NCI-H446 treated with DMSO at 0.1 percent for 48 hours (cell line): Measurements from ENCODE around the gene MSRB1.
"Not testable (repeated sequence)": the region's sequence is repeated elsewhere in the genome, so short reads cannot be mapped to it uniquely, and the experiment has no call there.

Experiments used
- DNase-seq: peaks from one replicate; lab custom pipeline; 2025; lab: John Stamatoyannopoulos, UW

Gene MSRB1

DNA sequence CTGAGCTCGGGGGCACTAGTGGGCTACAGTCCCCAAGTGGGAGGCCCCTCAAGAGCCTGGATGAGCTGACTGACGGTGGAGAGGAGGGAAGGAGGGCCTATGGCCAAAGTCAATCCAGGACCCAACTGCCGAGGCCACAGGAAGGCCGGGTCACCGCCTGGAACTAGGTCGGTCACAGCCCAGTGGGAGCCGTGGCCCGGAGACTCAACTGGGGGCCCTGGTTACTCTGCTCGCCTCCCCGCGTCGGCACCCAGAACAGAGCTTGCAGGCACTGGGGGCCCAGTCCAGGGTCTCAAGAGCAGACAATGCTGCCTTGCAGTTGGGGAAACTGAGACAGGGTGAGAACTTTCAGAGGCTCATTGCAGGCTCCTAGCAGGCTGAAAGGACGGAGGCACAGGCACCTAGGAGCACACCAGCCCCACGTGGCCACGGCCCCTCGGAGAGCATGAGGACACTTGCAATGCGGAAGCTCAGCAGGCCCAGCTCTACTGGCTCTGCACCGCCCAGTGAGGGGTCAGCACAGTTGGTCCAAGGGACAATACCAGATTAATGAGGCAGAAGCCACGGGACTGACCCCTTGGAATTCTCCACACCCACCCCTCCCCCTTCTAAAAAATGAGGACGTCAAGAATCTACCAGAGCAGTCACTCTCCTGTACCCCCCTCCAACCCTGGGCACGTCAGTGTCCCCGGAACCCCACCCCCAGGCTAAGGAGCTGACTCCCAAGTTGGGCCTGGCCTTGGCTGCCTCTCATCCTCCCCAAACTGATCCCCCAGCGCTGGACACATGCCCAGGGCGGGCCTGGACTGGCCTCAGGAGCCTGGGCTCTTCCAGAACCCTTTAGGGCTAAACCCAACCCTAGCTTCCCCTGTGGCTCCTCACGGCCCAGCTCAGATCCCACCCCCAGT is 27.0 kb downstream of the MSRB1 start:
- no peak for DNase-seq

DNA sequence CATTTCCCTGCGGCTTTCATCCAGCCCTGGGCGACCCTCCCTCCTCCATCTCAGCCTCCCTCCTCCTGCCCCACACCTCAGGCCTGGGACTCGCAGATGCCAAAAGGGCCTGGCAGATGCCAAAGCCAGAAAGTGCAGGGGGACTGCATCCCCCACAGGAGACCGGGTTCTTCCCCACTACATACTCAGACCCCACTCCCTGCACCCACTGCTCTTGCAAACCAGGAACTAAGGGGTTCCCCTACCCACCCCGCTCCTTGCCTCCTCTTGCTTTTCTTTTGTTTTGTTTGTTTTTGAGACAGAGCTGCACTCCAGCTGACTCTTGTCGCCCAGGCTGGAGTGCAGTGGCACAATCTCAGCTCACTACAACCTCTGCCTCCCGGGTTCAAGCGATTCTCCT is 28.0 kb downstream of the MSRB1 start:
- DNase-seq, result no peak

DNA sequence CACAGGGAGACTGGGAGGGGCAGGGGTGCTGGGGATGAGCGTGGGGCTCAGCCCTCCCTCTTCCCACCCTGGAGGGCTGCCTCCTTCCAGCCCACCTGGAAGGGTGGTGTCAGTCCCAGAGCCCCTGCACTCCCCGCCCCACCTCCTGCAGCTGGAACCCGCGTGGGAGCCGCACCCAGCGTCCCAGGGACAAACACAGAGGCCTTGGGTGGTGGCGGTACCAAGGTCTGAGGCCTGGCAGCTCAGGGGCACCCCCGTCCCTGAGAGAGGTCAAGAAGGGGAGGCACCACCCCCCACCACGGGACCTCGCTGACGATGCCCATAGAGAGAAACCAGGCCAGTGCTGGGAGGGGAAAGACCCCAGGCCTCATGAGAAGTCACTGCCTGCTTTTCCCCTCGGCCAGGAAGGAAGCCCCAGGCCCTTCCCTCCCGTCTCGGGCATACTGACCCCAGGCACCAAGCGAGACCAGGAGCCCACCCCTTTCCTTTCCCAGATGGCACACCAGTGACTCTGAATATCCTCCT is 28.9 kb downstream of the MSRB1 start:
- DNase-seq, result no peak

GRCh38 chr16:1913327-1914083 is 29.5 kb downstream of the MSRB1 start:
- DNase-seq, result no peak

GRCh38 chr16:1912215-1912543 is 30.8 kb downstream of the MSRB1 start:
- no peak for DNase-seq

DNA sequence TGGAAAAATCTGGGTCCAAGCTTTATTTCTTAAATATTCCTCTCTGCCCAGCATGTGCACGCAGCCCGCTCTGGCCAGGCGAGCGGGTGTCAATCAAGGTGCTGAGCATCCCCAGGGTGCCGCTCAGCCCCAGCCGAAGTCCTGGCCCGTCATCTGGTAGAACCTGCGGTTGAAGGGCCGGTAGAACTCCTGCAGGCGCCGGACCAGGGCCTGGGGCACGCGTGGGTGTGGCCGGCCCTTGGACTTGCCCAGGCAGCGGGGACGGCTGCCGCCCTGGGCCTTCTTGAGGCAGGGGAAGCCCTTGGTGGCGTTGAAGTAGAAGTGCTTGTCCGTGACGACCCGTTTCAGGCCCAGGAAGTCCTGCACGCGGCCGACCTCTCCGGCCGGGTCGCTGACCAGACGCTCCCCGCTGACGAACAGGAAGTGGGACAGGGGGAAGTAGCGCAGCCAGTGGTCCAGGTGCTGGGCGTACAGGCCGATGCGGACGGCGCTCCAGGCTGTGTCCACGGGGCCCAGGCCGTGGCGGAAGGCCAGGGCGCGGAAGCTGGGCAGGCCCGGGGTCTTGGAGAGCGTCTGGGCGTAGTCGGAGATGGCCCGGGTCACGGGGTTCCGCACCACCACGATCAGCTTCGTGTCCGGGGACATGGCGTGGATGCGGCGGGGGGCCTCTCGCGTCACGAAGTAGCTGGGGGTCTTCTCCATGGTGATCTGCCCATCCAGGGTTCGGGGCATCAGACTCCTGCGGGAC is 31.4 kb downstream of the MSRB1 start:
- DNase-seq, result no peak

DNA sequence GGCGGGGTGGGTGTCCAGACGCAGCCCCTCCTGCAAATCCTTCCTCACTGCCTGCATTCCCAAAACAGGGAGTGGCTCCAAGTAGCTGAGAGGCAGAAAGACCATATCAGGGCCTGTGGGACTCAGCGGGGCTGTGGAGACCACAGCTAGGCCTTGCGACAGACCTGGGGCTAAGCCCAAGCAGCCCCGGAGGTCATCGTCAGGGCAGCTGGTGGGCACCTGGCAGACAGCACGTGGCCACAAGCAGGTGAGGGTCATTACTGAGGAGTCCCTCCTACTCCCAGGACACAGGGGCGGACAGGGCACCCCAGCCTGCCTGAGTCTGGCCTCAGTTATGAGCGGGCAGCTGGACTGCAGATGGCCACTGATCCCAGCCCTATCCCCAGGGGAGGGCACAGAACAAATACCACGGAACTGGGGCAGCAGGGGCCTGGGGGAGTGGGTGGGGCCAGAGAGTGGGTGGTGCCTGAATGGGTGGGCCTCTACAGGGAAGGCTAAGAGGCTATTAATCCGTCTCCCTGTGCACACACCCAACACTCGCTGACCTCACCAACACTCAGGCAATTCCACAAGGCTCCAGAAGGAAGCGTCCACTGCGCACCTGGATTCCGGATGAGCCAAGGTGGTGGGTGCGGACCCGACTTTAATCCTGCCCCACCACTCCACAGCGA is 33.3 kb downstream of the MSRB1 start:
- DNase-seq, result no peak

DNA sequence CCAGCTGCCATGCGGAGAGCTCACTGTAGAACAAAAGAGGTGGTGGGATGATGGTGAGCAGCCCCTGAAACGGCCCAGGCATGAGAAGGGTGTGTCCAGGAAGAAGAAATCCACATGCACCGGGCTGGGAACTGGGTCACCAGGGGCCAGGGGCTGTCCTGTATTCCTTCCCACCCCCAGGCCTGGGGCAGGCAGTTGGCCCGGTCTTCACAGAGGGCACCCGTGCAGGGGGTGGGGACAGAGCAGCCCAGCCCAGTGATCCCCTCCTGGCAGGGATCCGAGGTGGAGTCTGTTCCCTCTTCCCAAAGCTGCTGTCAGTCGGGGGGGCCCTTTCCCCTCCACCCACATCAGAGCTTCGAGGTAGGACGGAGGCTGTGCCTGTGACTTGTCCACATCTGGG is 34.0 kb downstream of the MSRB1 start:
- no peak for DNase-seq

- no peak for DNase-seq
Observed at GRCh38 chr16:1908184-1908583, 34.8 kb downstream of the MSRB1 start.

- no peak for DNase-seq
Observed at GRCh38 chr16:1907226-1907860, 35.7 kb downstream of the MSRB1 start.

GRCh38 chr16:1906846-1907165 is 36.2 kb downstream of the MSRB1 start:
- DNase-seq, result no peak

- DNase-seq, result no peak
Observed at GRCh38 chr16:1906055-1906845, 36.7 kb downstream of the MSRB1 start.

GRCh38 chr16:1903845-1904840 is 38.9 kb downstream of the MSRB1 start:
- no peak for DNase-seq

- DNase-seq, result no peak
Observed at GRCh38 chr16:1903220-1903574, 39.8 kb downstream of the MSRB1 start.

DNA sequence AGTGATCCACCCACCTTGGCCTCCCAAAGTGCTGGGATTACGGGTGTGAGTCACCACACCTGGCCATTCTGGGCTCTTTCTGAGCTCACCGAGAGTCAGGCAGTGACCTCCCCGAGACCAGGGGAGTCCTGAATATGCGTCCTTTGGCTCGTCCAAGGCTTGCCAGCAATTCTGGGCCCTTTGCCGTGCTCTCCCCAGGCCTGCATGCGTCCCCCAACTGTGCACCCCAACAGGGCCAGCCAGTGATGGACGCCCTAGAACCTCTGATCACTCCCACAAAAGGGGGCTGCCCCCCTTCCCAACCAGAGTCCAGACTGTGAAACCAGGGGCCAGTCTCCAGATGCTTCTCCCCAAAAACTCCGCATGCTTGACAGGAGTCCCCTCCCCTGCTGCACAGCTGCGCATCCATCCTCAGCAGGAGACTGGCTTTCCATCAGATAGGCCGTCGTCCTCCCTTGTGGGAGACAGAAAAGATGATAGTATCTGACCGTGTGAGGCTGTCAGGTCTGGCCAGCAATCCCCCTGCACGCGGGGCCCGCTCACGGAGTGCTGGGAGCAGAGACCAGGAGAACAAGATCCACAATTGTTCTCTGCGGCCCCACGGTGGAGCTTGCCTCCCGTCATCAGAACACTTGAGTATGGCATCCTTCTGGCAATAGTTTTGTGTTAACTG is 40.3 kb downstream of the MSRB1 start:
- DNase-seq, result no peak

DNA sequence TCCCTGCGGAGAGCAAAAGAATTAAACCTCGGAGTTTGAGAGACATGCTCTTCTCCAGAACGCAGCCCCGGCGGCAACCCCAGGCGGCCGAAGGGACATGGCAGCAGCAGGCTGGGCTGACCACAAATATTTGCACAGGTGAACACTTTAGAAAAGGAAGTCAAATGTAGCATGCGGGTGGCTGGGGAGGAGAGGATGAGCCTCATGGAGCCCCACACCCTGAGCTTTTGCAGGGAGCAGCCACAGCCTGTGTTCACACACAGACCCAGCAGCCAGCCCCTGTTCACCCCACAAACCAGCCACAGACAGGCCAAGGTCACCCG is 42.6 kb downstream of the MSRB1 start:
- DNase-seq, result no peak

GRCh38 chr16:1899641-1900451 is 43.2 kb downstream of the MSRB1 start:
- DNase-seq, result no peak

DNA sequence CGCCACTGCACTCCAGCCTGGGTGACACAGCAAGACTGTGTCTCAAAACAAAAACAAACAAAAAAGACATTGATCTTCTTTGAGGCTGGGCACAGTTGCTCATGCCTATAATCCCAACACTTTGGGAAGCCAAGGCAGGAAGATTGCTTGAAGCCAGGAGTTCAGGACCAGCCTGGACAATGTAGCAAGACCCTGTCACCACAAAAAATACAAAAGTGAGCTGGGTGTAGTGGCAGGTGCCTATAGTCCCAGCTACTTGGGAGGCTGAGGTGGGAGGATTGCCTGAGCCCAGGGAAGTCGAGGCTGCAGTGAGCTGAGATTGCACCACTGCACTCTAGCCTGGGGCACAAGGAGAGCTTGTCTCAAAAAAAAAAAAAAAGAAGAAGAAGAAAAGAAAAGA is 45.3 kb downstream of the MSRB1 start:
- DNase-seq, result not testable (repeated sequence)
